K562 (cell line): ENCODE data around the gene PLD3. TPM values are rescaled to one million over a fixed set of nuclear protein-coding genes. Genes with fewer than 3 reads are reported as not detected.
A peak's percentile ranks its signal among the peaks of the same experiment; 100 is the strongest.

Source experiments
- ATAC-seq: fragments of 200-7000 bp; cut with Tn5 transposase; 3 replicates; pipeline ENCODE4 v1.9.1; 2020; ENCODE audit warnings: moderate library complexity
- BruUV-seq: library from RNA; stranded (reverse); fragments of 400-500 nt; replicated peaks from 2 replicates; lab custom pipeline; 2021; lab: Mats Ljungman, UMichigan
- CTCF ChIA-PET: fragments of 300-600 bp; formaldehyde crosslinking; extraction: SDS; loops from one replicate; lab custom pipeline; 2021; ENCODE audit warnings: low intra/inter-chr PET ratio; lab: Yijun Ruan, JAX
- POLR2A ChIA-PET: fragments of 300-600, 350-650 bp; sonication (Branson Sonifier 250); formaldehyde crosslinking; extraction: SDS; loops from one replicate; lab custom pipeline; 2021; ENCODE audit warnings: antibody characterized with exemption, inconsistent platforms; lab: Yijun Ruan, JAX
- DNase-seq, 4 experiments: peaks; one replicate each; pipeline versions ENCODE4 v3.0.0 to v3.0.0-alpha.2; 2011 to 2018; ENCODE audit warnings: low spot score in 3 of 4, mixed read lengths in 3 of 4; ENCODE audit errors: extremely low read depth in 1 of 4
- FAIRE-seq: peaks from 2 replicates; lab custom pipeline; 2011; peaks lifted over from hg19 to GRCh38; lab: Jason Lieb, UNC
- H2AFZ ChIP-seq: 2 replicates; pipeline ENCODE4 v1.6.0; 2011; ENCODE audit warnings: low read depth, low read length, control low read depth, inconsistent platforms
- H3K27ac ChIP-seq: fragments of 200-600 bp; 3 replicates; pipeline ENCODE4 v1.8.0; 2011; ENCODE audit warnings: low read depth, mild to moderate bottlenecking, control low read depth, inconsistent platforms, low read length, moderate library complexity, mixed read lengths; ENCODE audit errors: extremely low read depth
- H3K27me3 ChIP-seq, 2 experiments: fragments of 300-600 bp in 1 of 2; 2 replicates in 1 of 2; 3 replicates in 1 of 2; pipeline versions ENCODE4 v1.6.0 to v1.8.0; 2011; ENCODE audit warnings: inconsistent platforms in 2 of 2, low read length in 2 of 2, mild to moderate bottlenecking in 1 of 2, mixed read lengths in 1 of 2, moderate library complexity in 1 of 2; ENCODE audit not compliant: control insufficient read depth in 2 of 2, insufficient read depth in 2 of 2
- H3K36me3 ChIP-seq: fragments of 300-600 bp; 3 replicates; pipeline ENCODE4 v1.8.0; 2011; ENCODE audit warnings: mild to moderate bottlenecking, low read length, inconsistent platforms; ENCODE audit not compliant: control insufficient read depth, insufficient read depth
- H3K4me1 ChIP-seq, 2 experiments: fragments of 200-600 bp in 1 of 2; replicated peaks in 1 of 2; 2 replicates in 1 of 2; 3 replicates in 1 of 2; pipeline versions ENCODE4 v1.5.1 to v1.8.0; 2011; ENCODE audit warnings: inconsistent platforms in 2 of 2, low read length in 2 of 2, mild to moderate bottlenecking in 1 of 2, mixed read lengths in 1 of 2, moderate library complexity in 1 of 2; ENCODE audit not compliant: control insufficient read depth in 2 of 2, insufficient read depth in 2 of 2
- H3K4me2 ChIP-seq: 2 replicates; pipeline ENCODE4 v1.6.1; 2011; ENCODE audit warnings: low read length, control low read depth, inconsistent platforms, mixed read lengths; ENCODE audit not compliant: insufficient read depth
- H3K4me3 ChIP-seq: fragments of 200-600 bp; sonication (generic), shearing (Covaris generic); 2 replicates; pipeline ENCODE4 v1.5.1; 2016; ENCODE audit warnings: control low read depth, inconsistent platforms
- H3K79me2 ChIP-seq: fragments of 200-600 bp; 3 replicates; pipeline ENCODE4 v1.8.0; 2011; ENCODE audit warnings: low read length, inconsistent platforms; ENCODE audit not compliant: control insufficient read depth, insufficient read depth
- H3K9ac ChIP-seq, 2 experiments: 2 replicates each; pipeline versions ENCODE4 v1.6.0 to v1.6.1; 2011; ENCODE audit warnings: low read depth in 2 of 2, low read length in 2 of 2, control low read depth in 1 of 2, inconsistent platforms in 1 of 2, mild to moderate bottlenecking in 1 of 2, mixed read lengths in 1 of 2; ENCODE audit not compliant: insufficient read depth in 1 of 2
- H3K9me1 ChIP-seq: one replicate; pipeline ENCODE4 v1.6.0; 2011; ENCODE audit warnings: inconsistent platforms, mild to moderate bottlenecking, low read length, moderate library complexity; ENCODE audit not compliant: control insufficient read depth, insufficient read depth
- H3K9me3 ChIP-seq: replicated peaks from 2 replicates; pipeline ENCODE4 v1.5.1; 2011; ENCODE audit warnings: low read depth, low read length, inconsistent platforms; ENCODE audit not compliant: control insufficient read depth, insufficient read depth
- H4K20me1 ChIP-seq: replicated peaks from 2 replicates; pipeline ENCODE4 v1.6.1; 2011; ENCODE audit warnings: low read length, inconsistent platforms, mixed read lengths; ENCODE audit not compliant: control insufficient read depth, insufficient read depth
- ADNP ChIP-seq: fragments of 200-800 bp; sonication (Bioruptor generic); IDR thresholded peaks from 2 replicates; pipeline ENCODE4 v1.6.1; 2016; ENCODE audit warnings: missing genetic modification characterization, missing compliant biosample characterization
- BCOR ChIP-seq: fragments of 450-650 bp; IDR thresholded peaks from 2 replicates; pipeline ENCODE4 v1.6.1; 2016
- CAMTA2 ChIP-seq: fragments of 250-450 bp; sonication (Bioruptor Pico); conservative IDR thresholded peaks from 2 replicates; pipeline ENCODE4 v1.5.1; 2022
- CBFA2T3 ChIP-seq: fragments of 450-650 bp; IDR thresholded peaks from 2 replicates; pipeline ENCODE4 v1.6.1; 2017
- ESRRA ChIP-seq: fragments of 450-650 bp; IDR thresholded peaks from 2 replicates; pipeline ENCODE4 v1.6.1; 2014; ENCODE audit warnings: low read depth, mild to moderate bottlenecking, moderate library complexity, borderline replicate concordance
- GABPB2 ChIP-seq: fragments of 250-450 bp; sonication (Bioruptor Pico); conservative IDR thresholded peaks from 2 replicates; pipeline ENCODE4 v1.5.1; 2021; ENCODE audit warnings: mild to moderate bottlenecking
- HDAC1 ChIP-seq, 2 experiments: fragments of 450-650 bp; IDR thresholded peaks; 2 replicates each; pipeline ENCODE4 v1.6.1; 2016 to 2017; ENCODE audit warnings: inconsistent platforms in 1 of 2, mild to moderate bottlenecking in 1 of 2, moderate library complexity in 1 of 2
- HDGF ChIP-seq: fragments of 450-650 bp; IDR thresholded peaks from 2 replicates; pipeline ENCODE4 v1.6.1; 2016
- KDM1A ChIP-seq, 2 experiments: fragments of 450-650 bp; IDR thresholded peaks; 2 replicates each; pipeline ENCODE4 v1.6.1; 2016; ENCODE audit warnings: mild to moderate bottlenecking in 2 of 2
- NFATC3 ChIP-seq: fragments of 450-650 bp; IDR thresholded peaks from 2 replicates; pipeline ENCODE4 v1.6.1; 2017; ENCODE audit warnings: mild to moderate bottlenecking
- PRPF4 ChIP-seq: fragments of 200-400 bp; formaldehyde crosslinking; IDR thresholded peaks from one replicate; pipeline ENCODE4 v1.6.1; 2017; ENCODE audit warnings: low read length, low read depth, mild to moderate bottlenecking; ENCODE audit not compliant: insufficient read depth, poor library complexity, severe bottlenecking
- PTBP1 ChIP-seq: fragments of 200-400 bp; formaldehyde crosslinking; IDR thresholded peaks from 2 replicates; pipeline ENCODE4 v1.6.1; 2017; ENCODE audit warnings: low read depth, low read length
- RBM22 ChIP-seq: fragments of 200-400 bp; formaldehyde crosslinking; IDR thresholded peaks from 2 replicates; pipeline ENCODE4 v1.6.1; 2018; ENCODE audit warnings: low read length, low read depth; ENCODE audit not compliant: poor library complexity, severe bottlenecking
- RCOR1 ChIP-seq, 2 experiments: IDR thresholded peaks; 2 replicates each; pipeline ENCODE4 v1.6.1; 2012; ENCODE audit warnings: low read depth in 2 of 2, low read length in 2 of 2, borderline replicate concordance in 1 of 2, improper control_type of control experiment in 1 of 2
- THRAP3 ChIP-seq: fragments of 450-650 bp; IDR thresholded peaks from 2 replicates; pipeline ENCODE4 v1.6.1; 2016; ENCODE audit warnings: mild to moderate bottlenecking, inconsistent platforms, borderline replicate concordance
- WGBS: fragments of 100-300 bp; shearing (Covaris generic); methylation state at CpG from one replicate; pipeline ENCODE4 v1.1.6; 2016; ENCODE audit warnings: low coverage, mixed read lengths; ENCODE audit not compliant: insufficient coverage; ENCODE audit errors: missing lambda C conversion rate; 5-methylcytosine and 5-hydroxymethylcytosine counted together
- in situ Hi-C: fragments of 300-500 bp; cut with MboI; formaldehyde crosslinking; loops from 4 replicates; pipeline ENCODE4 v1.15.0; 2018; ENCODE audit warnings: inconsistent platforms, mixed read lengths
- intact Hi-C: fragments of 100-400 bp; cut with micrococcal nuclease; formaldehyde crosslinking; loops from 2 replicates; pipeline ENCODE4 v1.14.2; 2022
- polyA plus RNA-seq, 8 experiments: library from polyadenylated mRNA; depleted of rRNA in 4 of 8; stranded (reverse) in 5 of 8; unstranded in 3 of 8; fragments of >200 nt; fragmentation: Nextera tagmentation in 2 of 8; fragmentation: Illumina TruSeq in 1 of 8; extraction: Ambion mirVana in 2 of 8; extraction: Trizol in 1 of 8; gene quantifications; 2 replicates each; pipeline versions ENCODE4 v1.2.1 to v1.2.3, GENCODE V29; 2011 to 2014; ENCODE audit warnings: inconsistent platforms in 1 of 8, missing spikeins in 1 of 8
- total RNA-seq, 7 experiments: library from RNA; depleted of rRNA in 6 of 7; stranded (reverse); fragments of >200 nt in 6 of 7; fragmentation: Illumina TruSeq in 2 of 7; extraction: Trizol in 2 of 7; gene quantifications; 2 replicates each; pipeline versions ENCODE4 v1.2.1 to v1.2.3, GENCODE V29; 2011 to 2021; ENCODE audit warnings: low replicate concordance in 1 of 7
- TF ChIP-seq, protein P1 (sequence below): fragments of 450-650 bp; IDR thresholded peaks from 2 replicates; pipeline ENCODE4 v1.6.1; 2016; ENCODE audit warnings: borderline replicate concordance
- TF ChIP-seq, protein P2 (sequence below): IDR thresholded peaks from 3 replicates; pipeline ENCODE4 v1.6.1; 2011; ENCODE audit warnings: borderline replicate concordance, mild to moderate bottlenecking, moderate library complexity; ENCODE audit not compliant: insufficient read length; ENCODE audit errors: extremely low read depth
- TF ChIP-seq, protein P3 (sequence below), 2 experiments: fragments of 450-650 bp; IDR thresholded peaks; 2 replicates each; pipeline ENCODE4 v1.6.1; 2016

PLD3 gene
- total and polyA plus RNA-seq, 9 of the 15 experiments (the other 6 are each of a cell fraction or from before 2014, with no cell fraction given), result 2.3 to 128 (median 72.7) TPM

DNA sequence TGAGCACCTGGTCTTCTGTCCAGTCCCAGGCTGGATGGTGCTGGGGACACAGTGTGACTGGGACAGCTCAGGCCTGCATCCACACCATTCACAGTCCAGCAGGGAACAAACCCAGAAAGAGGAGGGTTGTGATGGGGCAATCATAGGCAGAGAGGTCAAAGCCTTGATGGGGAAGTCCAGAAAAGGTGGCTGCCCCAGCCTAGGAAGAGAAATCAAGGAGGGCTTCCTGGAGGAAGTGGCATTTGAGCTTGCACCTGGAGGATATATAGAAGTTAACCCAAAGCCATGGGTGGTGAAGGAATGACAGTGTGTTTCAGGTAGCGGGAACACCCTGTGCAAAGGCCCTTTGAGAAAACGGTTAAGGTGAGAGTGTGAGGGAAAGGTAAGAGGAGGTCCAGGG is 67.3 kb downstream of the PLD3 start:
- Histone ChIP-seq H3K36me3 (no peaks in the 10 kb centered on the region), H3K9me1 (no peaks in the 10 kb centered on the region), H3K27ac (peak overlapping the region; percentile 88), H3K4me3 (no peak overlapping the region), H3K27me3 (no peaks in the 10 kb centered on the region), H3K4me1 (peaks cover 26 to 56% of the 10 kb centered on the region in 2 experiments), H3K9ac (peak overlapping the region in 1 of 2 experiments; percentile 40; a peak in 2 of 4 replicates), H4K20me1 (no peaks in the 10 kb centered on the region), H2AFZ (peak overlapping the region; percentile 58; the same call in 1 of the 2 replicates), H3K79me2 (no peaks in the 10 kb centered on the region), H3K9me3 (no peaks in the 10 kb centered on the region), H3K4me2 (peak overlapping the region; percentile 4; the same call in 1 of the 2 replicates)
- ChIA-PET CTCF (no interaction called here), POLR2A (interaction anchor here (0.6 to 2.7 kb wide), 5 partner anchors 12 to 301 kb away, joined by 3 to 17 read pairs (median 4); partner anchors contain the start of gene ITPKC)
- DNase-seq (no peak), ATAC-seq (no peak), FAIRE-seq (no peak)
- no TSS peak for BruUV-seq
- 69% methylated on average over 2 of the region's 2 CpGs for WGBS
- intact Hi-C loops, result no loop called here
- in situ Hi-C loops, result no loop called here
- peak; percentile 31; the same call in 1 of the 2 replicates for TF ChIP-seq THRAP3
- TF ChIP-seq ADNP (tag), result peak; percentile 84
- peak; percentile 78 to 90 for TF ChIP-seq RCOR1 (IDR thresholded peaks at IDR 0.05; ENCODE audit: borderline replicate concordance in 1 of 2, low read depth in 2 of 2, low read length in 2 of 2)
- no peak for TF ChIP-seq CAMTA2
- peak; percentile 95 for TF ChIP-seq PTBP1
- TF ChIP-seq CBFA2T3, result no peak
- TF ChIP-seq HDAC1 (IDR thresholded peaks at IDR 0.05), result peak; percentile 68 to 94
- TF ChIP-seq, protein P1, sequence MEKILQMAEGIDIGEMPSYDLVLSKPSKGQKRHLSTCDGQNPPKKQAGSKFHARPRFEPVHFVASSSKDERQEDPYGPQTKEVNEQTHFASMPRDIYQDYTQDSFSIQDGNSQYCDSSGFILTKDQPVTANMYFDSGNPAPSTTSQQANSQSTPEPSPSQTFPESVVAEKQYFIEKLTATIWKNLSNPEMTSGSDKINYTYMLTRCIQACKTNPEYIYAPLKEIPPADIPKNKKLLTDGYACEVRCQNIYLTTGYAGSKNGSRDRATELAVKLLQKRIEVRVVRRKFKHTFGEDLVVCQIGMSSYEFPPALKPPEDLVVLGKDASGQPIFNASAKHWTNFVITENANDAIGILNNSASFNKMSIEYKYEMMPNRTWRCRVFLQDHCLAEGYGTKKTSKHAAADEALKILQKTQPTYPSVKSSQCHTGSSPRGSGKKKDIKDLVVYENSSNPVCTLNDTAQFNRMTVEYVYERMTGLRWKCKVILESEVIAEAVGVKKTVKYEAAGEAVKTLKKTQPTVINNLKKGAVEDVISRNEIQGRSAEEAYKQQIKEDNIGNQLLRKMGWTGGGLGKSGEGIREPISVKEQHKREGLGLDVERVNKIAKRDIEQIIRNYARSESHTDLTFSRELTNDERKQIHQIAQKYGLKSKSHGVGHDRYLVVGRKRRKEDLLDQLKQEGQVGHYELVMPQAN, result no peak
- peak; percentile 100 for TF ChIP-seq BCOR
- TF ChIP-seq PRPF4, result no peak
- peak; percentile 88 to 93 for TF ChIP-seq KDM1A (IDR thresholded peaks at IDR 0.05)
- TF ChIP-seq HDGF, result peak; percentile 54; the same call in 1 of the 2 replicates
- TF ChIP-seq, protein P2, sequence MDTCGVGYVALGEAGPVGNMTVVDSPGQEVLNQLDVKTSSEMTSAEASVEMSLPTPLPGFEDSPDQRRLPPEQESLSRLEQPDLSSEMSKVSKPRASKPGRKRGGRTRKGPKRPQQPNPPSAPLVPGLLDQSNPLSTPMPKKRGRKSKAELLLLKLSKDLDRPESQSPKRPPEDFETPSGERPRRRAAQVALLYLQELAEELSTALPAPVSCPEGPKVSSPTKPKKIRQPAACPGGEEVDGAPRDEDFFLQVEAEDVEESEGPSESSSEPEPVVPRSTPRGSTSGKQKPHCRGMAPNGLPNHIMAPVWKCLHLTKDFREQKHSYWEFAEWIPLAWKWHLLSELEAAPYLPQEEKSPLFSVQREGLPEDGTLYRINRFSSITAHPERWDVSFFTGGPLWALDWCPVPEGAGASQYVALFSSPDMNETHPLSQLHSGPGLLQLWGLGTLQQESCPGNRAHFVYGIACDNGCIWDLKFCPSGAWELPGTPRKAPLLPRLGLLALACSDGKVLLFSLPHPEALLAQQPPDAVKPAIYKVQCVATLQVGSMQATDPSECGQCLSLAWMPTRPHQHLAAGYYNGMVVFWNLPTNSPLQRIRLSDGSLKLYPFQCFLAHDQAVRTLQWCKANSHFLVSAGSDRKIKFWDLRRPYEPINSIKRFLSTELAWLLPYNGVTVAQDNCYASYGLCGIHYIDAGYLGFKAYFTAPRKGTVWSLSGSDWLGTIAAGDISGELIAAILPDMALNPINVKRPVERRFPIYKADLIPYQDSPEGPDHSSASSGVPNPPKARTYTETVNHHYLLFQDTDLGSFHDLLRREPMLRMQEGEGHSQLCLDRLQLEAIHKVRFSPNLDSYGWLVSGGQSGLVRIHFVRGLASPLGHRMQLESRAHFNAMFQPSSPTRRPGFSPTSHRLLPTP, result peak; percentile 86
- TF ChIP-seq, protein P3, sequence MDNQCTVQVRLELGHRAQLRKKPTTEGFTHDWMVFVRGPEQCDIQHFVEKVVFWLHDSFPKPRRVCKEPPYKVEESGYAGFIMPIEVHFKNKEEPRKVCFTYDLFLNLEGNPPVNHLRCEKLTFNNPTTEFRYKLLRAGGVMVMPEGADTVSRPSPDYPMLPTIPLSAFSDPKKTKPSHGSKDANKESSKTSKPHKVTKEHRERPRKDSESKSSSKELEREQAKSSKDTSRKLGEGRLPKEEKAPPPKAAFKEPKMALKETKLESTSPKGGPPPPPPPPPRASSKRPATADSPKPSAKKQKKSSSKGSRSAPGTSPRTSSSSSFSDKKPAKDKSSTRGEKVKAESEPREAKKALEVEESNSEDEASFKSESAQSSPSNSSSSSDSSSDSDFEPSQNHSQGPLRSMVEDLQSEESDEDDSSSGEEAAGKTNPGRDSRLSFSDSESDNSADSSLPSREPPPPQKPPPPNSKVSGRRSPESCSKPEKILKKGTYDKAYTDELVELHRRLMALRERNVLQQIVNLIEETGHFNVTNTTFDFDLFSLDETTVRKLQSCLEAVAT (IDR thresholded peaks at IDR 0.05), result peak in 1 of 2 experiments; percentile 14; a peak in 1 of 4 replicates
- no peak for TF ChIP-seq RBM22
- TF ChIP-seq GABPB2, result no peak
- TF ChIP-seq NFATC3, result no peak
- 0 out of 2 replicates have a peak, but pooled peaks have one; percentile 35 for TF ChIP-seq ESRRA
